Uterus (tissue), 4 donors: ENCODE measurements around the gene ECT2. TPM values are rescaled to one million over a fixed set of nuclear protein-coding genes. Genes with fewer than 3 reads are reported as not detected.

Source experiments
- DNase-seq, 2 donors: peaks; one replicate each; pipeline ENCODE4 v3.0.0-alpha.2; 2019 to 2020
- H3K27ac ChIP-seq, 2 donors: fragments of 200-600 bp; sonication (generic); 1 replicate in 1 of 2; 2 replicates in 1 of 2; pipeline ENCODE4 v1.5.1; 2016 to 2018
- H3K27me3 ChIP-seq, 2 donors: fragments of 200-600 bp; sonication (generic); one replicate each; pipeline ENCODE4 v1.5.1; 2018 to 2019; ENCODE audit warnings: control low read depth in 1 of 2
- H3K36me3 ChIP-seq, 2 donors: fragments of 200-600 bp; sonication (generic); one replicate each; pipeline ENCODE4 v1.5.1; 2019; ENCODE audit warnings: control low read depth in 1 of 2
- H3K4me1 ChIP-seq, 2 donors: fragments of 200-600 bp; sonication (generic); one replicate each; pipeline ENCODE4 v1.5.1; 2018 to 2019; ENCODE audit warnings: control low read depth in 1 of 2
- H3K4me3 ChIP-seq, 2 donors: fragments of 200-600 bp; sonication (generic); 1 replicate in 1 of 2; 2 replicates in 1 of 2; pipeline ENCODE4 v1.5.1; 2018 to 2019; ENCODE audit warnings: mild to moderate bottlenecking in 1 of 2
- H3K9me3 ChIP-seq, 2 donors: fragments of 200-600 bp; sonication (generic); one replicate each; pipeline ENCODE4 v1.5.1; 2019; ENCODE audit warnings: control low read depth in 1 of 2
- POLR2A ChIP-seq, 2 donors: fragments of 450-650 bp; IDR thresholded peaks; one replicate each; pipeline ENCODE4 v1.6.1; 2016; ENCODE audit warnings: antibody characterized with exemption in 2 of 2, mild to moderate bottlenecking in 1 of 2, moderate library complexity in 1 of 2
- intact Hi-C: fragments of 100-400 bp; cut with DNase I; formaldehyde crosslinking; loops from one replicate; pipeline ENCODE4 v1.15.1; 2023; ENCODE audit warnings: low total_unique reads
- total RNA-seq, 4 donors: library from RNA; depleted of rRNA in 3 of 4; stranded (reverse); fragments of >200 nt in 3 of 4; gene quantifications; one replicate each; pipeline versions ENCODE4 v1.1.0 to v1.2.4, GENCODE V29; 2014 to 2023
- TF ChIP-seq, protein P1 (sequence below), 4 experiments: fragments of 200-600 bp in 2 of 4; fragments of 450-650 bp in 2 of 4; sonication (generic) in 2 of 4; IDR thresholded peaks; one replicate each; pipeline ENCODE4 v1.5.1; 2016 to 2019; ENCODE audit warnings: antibody characterized with exemption in 4 of 4, mild to moderate bottlenecking in 2 of 4, moderate library complexity in 1 of 4
- donor health status: DM: yes; HTN: yes; CAD: no.

The ECT2 gene
- total RNA-seq, 4 donors from 2014 or later, result 2.6 to 52.9 (median 4.9) TPM

DNA sequence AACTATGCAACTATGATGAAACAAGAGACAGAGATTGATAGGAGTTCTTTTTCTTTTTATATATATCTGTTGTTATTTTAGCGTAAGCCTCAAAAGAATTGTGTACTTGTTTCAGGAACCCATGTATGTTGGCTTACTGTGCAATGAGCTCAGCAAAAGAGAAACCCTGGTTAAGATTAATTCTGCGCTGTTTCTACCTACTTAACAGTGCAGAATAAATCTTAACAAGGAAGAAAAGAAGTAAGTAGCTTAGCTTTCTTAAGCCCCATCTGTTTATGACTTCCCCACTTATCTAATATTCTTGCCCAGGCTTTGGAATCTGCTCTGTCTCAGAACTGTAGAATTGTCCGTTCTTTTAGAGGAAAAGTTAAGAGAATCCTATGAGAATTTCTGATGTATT is 27.4 kb downstream of the ECT2 start:
- Histone ChIP-seq H3K9me3 (no peaks in the 10 kb centered on the region), H3K27ac (no peak overlapping the region), H3K27me3 (no peaks in the 10 kb centered on the region), H3K4me1 (no peaks in the 10 kb centered on the region), H3K4me3 (no peak overlapping the region), H3K36me3 (no peaks in the 10 kb centered on the region)
- TF ChIP-seq POLR2A (IDR thresholded peaks at IDR 0.05), result no peak
- TF ChIP-seq, protein P1, sequence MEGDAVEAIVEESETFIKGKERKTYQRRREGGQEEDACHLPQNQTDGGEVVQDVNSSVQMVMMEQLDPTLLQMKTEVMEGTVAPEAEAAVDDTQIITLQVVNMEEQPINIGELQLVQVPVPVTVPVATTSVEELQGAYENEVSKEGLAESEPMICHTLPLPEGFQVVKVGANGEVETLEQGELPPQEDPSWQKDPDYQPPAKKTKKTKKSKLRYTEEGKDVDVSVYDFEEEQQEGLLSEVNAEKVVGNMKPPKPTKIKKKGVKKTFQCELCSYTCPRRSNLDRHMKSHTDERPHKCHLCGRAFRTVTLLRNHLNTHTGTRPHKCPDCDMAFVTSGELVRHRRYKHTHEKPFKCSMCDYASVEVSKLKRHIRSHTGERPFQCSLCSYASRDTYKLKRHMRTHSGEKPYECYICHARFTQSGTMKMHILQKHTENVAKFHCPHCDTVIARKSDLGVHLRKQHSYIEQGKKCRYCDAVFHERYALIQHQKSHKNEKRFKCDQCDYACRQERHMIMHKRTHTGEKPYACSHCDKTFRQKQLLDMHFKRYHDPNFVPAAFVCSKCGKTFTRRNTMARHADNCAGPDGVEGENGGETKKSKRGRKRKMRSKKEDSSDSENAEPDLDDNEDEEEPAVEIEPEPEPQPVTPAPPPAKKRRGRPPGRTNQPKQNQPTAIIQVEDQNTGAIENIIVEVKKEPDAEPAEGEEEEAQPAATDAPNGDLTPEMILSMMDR (IDR thresholded peaks at IDR 0.05), result no peak
- DNase-seq, result no peak
- intact Hi-C loops, result no loop called here

DNA sequence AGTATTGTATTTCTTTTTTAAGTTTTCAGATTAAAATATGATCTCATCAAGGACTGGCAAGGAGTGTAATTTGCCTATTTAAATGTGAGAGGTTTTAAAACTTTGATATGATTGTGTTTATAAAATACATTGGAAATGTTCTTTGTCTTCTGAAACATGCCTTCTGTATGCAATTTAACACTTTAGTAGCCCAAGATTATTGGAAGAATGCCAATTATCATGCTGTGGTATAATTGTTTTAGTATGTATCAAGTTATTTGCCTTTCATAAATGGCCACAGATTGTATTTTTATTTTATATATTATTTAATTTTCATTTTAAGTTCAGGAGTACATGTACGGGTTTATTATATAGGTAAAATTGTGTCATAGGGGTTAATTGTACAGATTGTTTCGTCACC is 31.7 kb downstream of the ECT2 start:
- Histone ChIP-seq H3K9me3 (no peaks in the 10 kb centered on the region), H3K27ac (no peak overlapping the region), H3K4me3 (no peak overlapping the region), H3K36me3 (no peaks in the 10 kb centered on the region), H3K27me3 (no peaks in the 10 kb centered on the region), H3K4me1 (no peaks in the 10 kb centered on the region)
- intact Hi-C loops, result no loop called here
- TF ChIP-seq, protein P1 (IDR thresholded peaks at IDR 0.05), result no peak
- TF ChIP-seq POLR2A (IDR thresholded peaks at IDR 0.05), result no peak
- no peak for DNase-seq

DNA sequence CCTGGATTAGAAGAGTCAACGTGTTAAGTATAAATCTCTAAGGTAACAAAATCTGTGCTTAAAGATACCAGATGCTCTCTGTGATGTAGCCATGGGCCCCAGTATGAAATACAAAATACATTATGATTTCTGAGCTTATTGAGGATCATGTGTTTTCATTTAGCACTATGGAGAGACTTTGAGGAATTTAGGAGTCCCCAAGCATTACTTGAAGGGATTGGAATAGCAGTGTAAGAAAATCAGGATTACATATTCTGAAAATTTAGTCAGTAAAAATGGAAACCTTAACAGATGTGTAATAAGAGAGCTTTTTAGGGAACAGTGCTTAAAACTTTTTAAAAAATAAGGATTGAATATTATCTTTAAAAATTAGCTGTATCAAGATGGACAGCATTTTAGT is 35.5 kb downstream of the ECT2 start:
- no peak for DNase-seq
- intact Hi-C loops, result no loop called here
- Histone ChIP-seq H3K4me3 (no peak overlapping the region), H3K27ac (no peak overlapping the region), H3K4me1 (no peaks in the 10 kb centered on the region), H3K9me3 (no peaks in the 10 kb centered on the region), H3K36me3 (no peaks in the 10 kb centered on the region), H3K27me3 (no peaks in the 10 kb centered on the region)
- TF ChIP-seq, protein P1 (IDR thresholded peaks at IDR 0.05), result no peak
- no peak for TF ChIP-seq POLR2A (IDR thresholded peaks at IDR 0.05)

DNA sequence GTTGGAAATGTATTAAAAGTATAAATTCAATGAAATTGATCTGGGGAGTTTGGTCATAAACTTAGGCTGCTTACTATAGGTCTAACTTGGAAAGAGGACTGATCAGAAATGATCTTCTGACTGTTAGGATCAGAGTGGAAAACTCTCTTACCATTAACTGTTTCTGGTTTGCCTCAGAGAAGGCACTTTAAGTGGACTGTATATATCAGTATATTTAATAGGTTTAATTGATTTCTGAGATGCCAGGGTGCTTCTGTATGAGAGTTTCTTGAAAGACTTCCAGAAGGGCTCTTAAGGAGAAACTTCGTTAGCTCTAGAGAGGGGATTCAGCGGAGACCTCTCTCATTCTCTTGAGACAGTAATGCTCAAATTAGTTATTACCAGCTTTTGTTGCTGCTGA is 36.5 kb downstream of the ECT2 start:
- Histone ChIP-seq H3K9me3 (no peaks in the 10 kb centered on the region), H3K36me3 (no peaks in the 10 kb centered on the region), H3K4me3 (no peak overlapping the region), H3K27ac (no peak overlapping the region), H3K4me1 (no peaks in the 10 kb centered on the region), H3K27me3 (no peaks in the 10 kb centered on the region)
- DNase-seq, result no peak
- TF ChIP-seq, protein P1 (IDR thresholded peaks at IDR 0.05), result no peak
- no peak for TF ChIP-seq POLR2A (IDR thresholded peaks at IDR 0.05)
- intact Hi-C loops, result no loop called here

DNA sequence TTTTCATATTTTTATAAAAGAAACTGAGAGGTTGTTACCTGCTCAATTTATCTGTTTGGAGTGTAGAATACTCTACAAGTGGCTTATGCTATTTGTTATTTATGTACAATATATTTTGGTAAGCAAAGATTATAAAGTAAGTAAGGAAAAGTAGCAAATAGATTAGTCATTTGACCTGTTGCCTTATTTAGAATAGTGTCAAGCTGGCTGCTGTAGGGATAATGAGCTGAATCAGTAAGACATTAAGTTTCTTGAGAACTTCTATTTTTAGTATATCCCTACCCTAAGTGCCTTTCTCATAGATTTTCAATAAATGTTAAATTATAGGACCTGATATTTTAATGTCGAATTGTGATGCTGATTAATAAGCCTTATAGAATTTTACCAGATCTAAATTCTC is 37.2 kb downstream of the ECT2 start:
- Histone ChIP-seq H3K9me3 (no peaks in the 10 kb centered on the region), H3K4me1 (no peaks in the 10 kb centered on the region), H3K36me3 (no peaks in the 10 kb centered on the region), H3K27me3 (no peaks in the 10 kb centered on the region), H3K27ac (no peak overlapping the region), H3K4me3 (no peak overlapping the region)
- TF ChIP-seq, protein P1 (IDR thresholded peaks at IDR 0.05), result no peak
- no peak for TF ChIP-seq POLR2A (IDR thresholded peaks at IDR 0.05)
- intact Hi-C loops, result no loop called here
- DNase-seq, result no peak
